ENCODE data around the gene GPATCH8.

Gene GPATCH8

GRCh38 chr17:44380767-44381166 lies 122.4 kb downstream of the GPATCH8 start:
- H4K8ac ChIP-seq (ENCODE audit: low read depth, low read length): no peak overlapping the region
- H2BK5ac ChIP-seq (ENCODE audit: low read depth, low read length, poor library complexity): no peak overlapping the region
- H3K79me1 ChIP-seq (ENCODE audit: low read length): peaks cover 2% of the 10 kb centered on the region
- H2AK5ac ChIP-seq (ENCODE audit: low read length): no peak overlapping the region
- H3K9ac ChIP-seq (ENCODE audit: low read length): no peak overlapping the region
- peaks cover 10% of the 10 kb centered on the region for H3K9me3 ChIP-seq (ENCODE audit: insufficient read depth, low read depth, low read length)
- peaks cover 7 to 16% of the 10 kb centered on the region in 2 experiments for H3K4me1 ChIP-seq (ENCODE audit: control insufficient read depth in 1 of 2, insufficient read depth in 2 of 2, low read length in 2 of 2)
- no peak overlapping the region for H2AFZ ChIP-seq (ENCODE audit: insufficient read depth, low read length, poor library complexity)
- H3K27ac ChIP-seq (ENCODE audit: low read depth, low read length): no peak overlapping the region
- no peak overlapping the region for H4K12ac ChIP-seq (ENCODE audit: low read depth, low read length)
- H2BK12ac ChIP-seq (ENCODE audit: low read length): no peak overlapping the region
- H4K91ac ChIP-seq (ENCODE audit: low read depth, low read length): no peak overlapping the region
- H3K14ac ChIP-seq (ENCODE audit: low read length): no peak overlapping the region
- H3K18ac ChIP-seq (ENCODE audit: low read length): no peak overlapping the region
- H3K27me3 ChIP-seq (ENCODE audit: insufficient read depth, low read length): peaks cover 19% of the 10 kb centered on the region
- no peak for DNase-seq
- no peaks in the 10 kb centered on the region for H3K79me2 ChIP-seq (ENCODE audit: control insufficient read depth, insufficient read depth, low read length, poor library complexity)
- no peak overlapping the region for H2BK120ac ChIP-seq (ENCODE audit: insufficient read depth, low read length, poor library complexity)
- no peaks in the 10 kb centered on the region for H3K36me3 ChIP-seq (ENCODE audit: control insufficient read depth in 1 of 2, insufficient read depth in 2 of 2, low read length in 2 of 2)
- H3K4me3 ChIP-seq (ENCODE audit: low read depth, low read length): no peak overlapping the region
- no peak overlapping the region for H3K23ac ChIP-seq (ENCODE audit: low read length)
- H3K4me2 ChIP-seq (ENCODE audit: low read length): no peak overlapping the region
- no peak overlapping the region for H3K4ac ChIP-seq (ENCODE audit: low read depth, low read length)
- whole genome bisulfite sequencing (ENCODE audit: extremely low coverage, insufficient coverage, insufficient read length): no CpG with 5 or more reads among the region's 9 CpGs

GRCh38 chr17:44379887-44380286 lies 123.3 kb downstream of the GPATCH8 start:
- no CpG with 5 or more reads among the region's 10 CpGs for WGBS (ENCODE audit: extremely low coverage, insufficient coverage, insufficient read length)
- H2BK5ac ChIP-seq (ENCODE audit: low read depth, low read length, poor library complexity): no peak overlapping the region
- no peak overlapping the region for H2AFZ ChIP-seq (ENCODE audit: insufficient read depth, low read length, poor library complexity)
- no peaks in the 10 kb centered on the region for H3K36me3 ChIP-seq (ENCODE audit: control insufficient read depth in 1 of 2, insufficient read depth in 2 of 2, low read length in 2 of 2)
- no peak overlapping the region for H3K4me2 ChIP-seq (ENCODE audit: low read length)
- H2BK12ac ChIP-seq (ENCODE audit: low read length): no peak overlapping the region
- no peak overlapping the region for H3K4me3 ChIP-seq (ENCODE audit: low read depth, low read length)
- no peak overlapping the region for H3K18ac ChIP-seq (ENCODE audit: low read length)
- H3K9me3 ChIP-seq (ENCODE audit: insufficient read depth, low read depth, low read length): peaks cover 10% of the 10 kb centered on the region
- no peak overlapping the region for H4K91ac ChIP-seq (ENCODE audit: low read depth, low read length)
- H2AK5ac ChIP-seq (ENCODE audit: low read length): no peak overlapping the region
- H3K79me1 ChIP-seq (ENCODE audit: low read length): no peaks in the 10 kb centered on the region
- peaks cover 9 to 12% of the 10 kb centered on the region in 2 experiments for H3K4me1 ChIP-seq (ENCODE audit: control insufficient read depth in 1 of 2, insufficient read depth in 2 of 2, low read length in 2 of 2)
- peaks cover 14% of the 10 kb centered on the region for H3K27me3 ChIP-seq (ENCODE audit: insufficient read depth, low read length)
- no peaks in the 10 kb centered on the region for H3K79me2 ChIP-seq (ENCODE audit: control insufficient read depth, insufficient read depth, low read length, poor library complexity)
- H4K8ac ChIP-seq (ENCODE audit: low read depth, low read length): no peak overlapping the region
- no peak overlapping the region for H3K27ac ChIP-seq (ENCODE audit: low read depth, low read length)
- H4K12ac ChIP-seq (ENCODE audit: low read depth, low read length): no peak overlapping the region
- no peak overlapping the region for H3K23ac ChIP-seq (ENCODE audit: low read length)
- H2BK120ac ChIP-seq (ENCODE audit: insufficient read depth, low read length, poor library complexity): no peak overlapping the region
- no peak overlapping the region for H3K9ac ChIP-seq (ENCODE audit: low read length)
- H3K4ac ChIP-seq (ENCODE audit: low read depth, low read length): no peak overlapping the region
- no peak overlapping the region for H3K14ac ChIP-seq (ENCODE audit: low read length)
- no peak for DNase-seq

- Histone ChIP-seq H2BK5ac (ENCODE audit: low read depth, low read length, poor library complexity) (no peak overlapping the region), H3K27ac (ENCODE audit: low read depth, low read length) (no peak overlapping the region), H4K8ac (ENCODE audit: low read depth, low read length) (no peak overlapping the region), H3K4me1 (ENCODE audit: control insufficient read depth in 1 of 2, insufficient read depth in 2 of 2, low read length in 2 of 2) (peaks cover 10 to 12% of the 10 kb centered on the region in 2 experiments), H3K79me2 (ENCODE audit: control insufficient read depth, insufficient read depth, low read length, poor library complexity) (peaks cover 2% of the 10 kb centered on the region), H3K4me2 (ENCODE audit: low read length) (no peak overlapping the region), H3K14ac (ENCODE audit: low read length) (no peak overlapping the region), H3K4ac (ENCODE audit: low read depth, low read length) (no peak overlapping the region), H3K27me3 (ENCODE audit: insufficient read depth, low read length) (no peaks in the 10 kb centered on the region), H3K4me3 (ENCODE audit: low read depth, low read length) (no peak overlapping the region), H3K79me1 (ENCODE audit: low read length) (no peaks in the 10 kb centered on the region), H2BK12ac (ENCODE audit: low read length) (no peak overlapping the region), H2AK5ac (ENCODE audit: low read length) (no peak overlapping the region), H3K18ac (ENCODE audit: low read length) (no peak overlapping the region), H3K36me3 (ENCODE audit: control insufficient read depth in 1 of 2, insufficient read depth in 2 of 2, low read length in 2 of 2) (no peaks in the 10 kb centered on the region), H3K23ac (ENCODE audit: low read length) (no peak overlapping the region), H2AFZ (ENCODE audit: insufficient read depth, low read length, poor library complexity) (no peak overlapping the region), H4K12ac (ENCODE audit: low read depth, low read length) (no peak overlapping the region), H4K91ac (ENCODE audit: low read depth, low read length) (no peak overlapping the region), H3K9me3 (ENCODE audit: insufficient read depth, low read depth, low read length) (peaks cover 3% of the 10 kb centered on the region), H2BK120ac (ENCODE audit: insufficient read depth, low read length, poor library complexity) (no peak overlapping the region), H3K9ac (ENCODE audit: low read length) (no peak overlapping the region)
- no CpG with 5 or more reads among the region's 14 CpGs for WGBS (ENCODE audit: extremely low coverage, insufficient coverage, insufficient read length)
- no peak for DNase-seq
Observed at GRCh38 chr17:44378171-44378705, 125.0 kb downstream of the GPATCH8 start.

- Histone ChIP-seq H3K9ac (ENCODE audit: low read length) (no peak overlapping the region), H4K12ac (ENCODE audit: low read depth, low read length) (no peak overlapping the region), H3K4me3 (ENCODE audit: low read depth, low read length) (no peak overlapping the region), H3K79me1 (ENCODE audit: low read length) (no peaks in the 10 kb centered on the region), H4K91ac (ENCODE audit: low read depth, low read length) (no peak overlapping the region), H3K27me3 (ENCODE audit: insufficient read depth, low read length) (no peaks in the 10 kb centered on the region), H3K36me3 (ENCODE audit: control insufficient read depth in 1 of 2, insufficient read depth in 2 of 2, low read length in 2 of 2) (no peaks in the 10 kb centered on the region), H3K27ac (ENCODE audit: low read depth, low read length) (no peak overlapping the region), H2AK5ac (ENCODE audit: low read length) (no peak overlapping the region), H3K4ac (ENCODE audit: low read depth, low read length) (no peak overlapping the region), H2BK5ac (ENCODE audit: low read depth, low read length, poor library complexity) (no peak overlapping the region), H2BK12ac (ENCODE audit: low read length) (no peak overlapping the region), H3K4me1 (ENCODE audit: control insufficient read depth in 1 of 2, insufficient read depth in 2 of 2, low read length in 2 of 2) (peaks cover 10 to 12% of the 10 kb centered on the region in 2 experiments), H3K18ac (ENCODE audit: low read length) (no peak overlapping the region), H3K14ac (ENCODE audit: low read length) (no peak overlapping the region), H2BK120ac (ENCODE audit: insufficient read depth, low read length, poor library complexity) (no peak overlapping the region), H3K79me2 (ENCODE audit: control insufficient read depth, insufficient read depth, low read length, poor library complexity) (peaks cover 2% of the 10 kb centered on the region), H4K8ac (ENCODE audit: low read depth, low read length) (no peak overlapping the region), H3K9me3 (ENCODE audit: insufficient read depth, low read depth, low read length) (peaks cover 3% of the 10 kb centered on the region), H3K23ac (ENCODE audit: low read length) (no peak overlapping the region), H3K4me2 (ENCODE audit: low read length) (no peak overlapping the region), H2AFZ (ENCODE audit: insufficient read depth, low read length, poor library complexity) (no peak overlapping the region)
- no CpG with 5 or more reads among the region's 12 CpGs for WGBS (ENCODE audit: extremely low coverage, insufficient coverage, insufficient read length)
- no peak for DNase-seq
Observed at GRCh38 chr17:44376779-44377178, 126.4 kb downstream of the GPATCH8 start.

Measured in trophoblast cell (in vitro differentiated cells and primary cell).